ENCODE measurements around the gene NLGN3.

Gene NLGN3

GRCh38 chrX:71106427-71106826, 38.2 kb upstream of the NLGN3 start, which contains the start of gene CXorf65:
Gene CXorf65, minus strand, starts transcription at chrX:71106740. Its CDS starts 184 bp downstream, at chrX:71106556.
- H3K4me3 ChIP-seq (ENCODE audit: low read length), result no peak within 1 kb of the TSS
- DNase-seq (ENCODE audit: low read depth), result no peak
- TF ChIP-seq, protein P1, sequence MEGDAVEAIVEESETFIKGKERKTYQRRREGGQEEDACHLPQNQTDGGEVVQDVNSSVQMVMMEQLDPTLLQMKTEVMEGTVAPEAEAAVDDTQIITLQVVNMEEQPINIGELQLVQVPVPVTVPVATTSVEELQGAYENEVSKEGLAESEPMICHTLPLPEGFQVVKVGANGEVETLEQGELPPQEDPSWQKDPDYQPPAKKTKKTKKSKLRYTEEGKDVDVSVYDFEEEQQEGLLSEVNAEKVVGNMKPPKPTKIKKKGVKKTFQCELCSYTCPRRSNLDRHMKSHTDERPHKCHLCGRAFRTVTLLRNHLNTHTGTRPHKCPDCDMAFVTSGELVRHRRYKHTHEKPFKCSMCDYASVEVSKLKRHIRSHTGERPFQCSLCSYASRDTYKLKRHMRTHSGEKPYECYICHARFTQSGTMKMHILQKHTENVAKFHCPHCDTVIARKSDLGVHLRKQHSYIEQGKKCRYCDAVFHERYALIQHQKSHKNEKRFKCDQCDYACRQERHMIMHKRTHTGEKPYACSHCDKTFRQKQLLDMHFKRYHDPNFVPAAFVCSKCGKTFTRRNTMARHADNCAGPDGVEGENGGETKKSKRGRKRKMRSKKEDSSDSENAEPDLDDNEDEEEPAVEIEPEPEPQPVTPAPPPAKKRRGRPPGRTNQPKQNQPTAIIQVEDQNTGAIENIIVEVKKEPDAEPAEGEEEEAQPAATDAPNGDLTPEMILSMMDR (IDR thresholded peaks at IDR 0.05; ENCODE audit: insufficient read depth, low read depth, low read length, missing control alignments), result no peak

- no peak overlapping the region for H3K4me3 ChIP-seq (ENCODE audit: low read length)
- TF ChIP-seq, protein P1 (IDR thresholded peaks at IDR 0.05; ENCODE audit: insufficient read depth, low read depth, low read length, missing control alignments), result no peak
- DNase-seq (ENCODE audit: low read depth), result no peak
Observed at GRCh38 chrX:71107245-71107644, 37.4 kb upstream of the NLGN3 start.

- no peak overlapping the region for H3K4me3 ChIP-seq (ENCODE audit: low read length)
- TF ChIP-seq, protein P1 (IDR thresholded peaks at IDR 0.05; ENCODE audit: insufficient read depth, low read depth, low read length, missing control alignments), result no peak
- no peak for DNase-seq (ENCODE audit: low read depth)
Observed at GRCh38 chrX:71107762-71108360, 36.8 kb upstream of the NLGN3 start.

DNA sequence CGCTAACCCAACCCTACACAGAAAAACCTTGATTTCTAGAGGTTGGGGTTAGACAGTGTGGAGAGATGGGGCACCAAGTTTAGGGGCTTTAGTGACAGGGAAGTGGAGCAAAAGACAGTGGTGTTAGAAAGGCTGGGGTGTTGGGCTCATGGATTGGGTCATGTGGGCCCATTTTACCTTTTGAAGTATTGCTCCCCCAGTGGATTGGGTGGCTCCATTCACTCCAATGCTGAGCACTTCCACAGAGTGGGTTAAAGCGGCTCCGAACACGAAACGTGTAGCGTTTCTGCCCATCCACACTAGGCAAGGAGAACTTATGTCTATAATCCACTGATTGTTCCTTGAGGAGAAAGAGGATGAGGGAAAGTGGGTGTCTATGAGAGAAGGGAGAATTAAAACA, 35.6 kb upstream of the NLGN3 start:
- H3K4me3 ChIP-seq (ENCODE audit: low read length), result no peak overlapping the region
- TF ChIP-seq, protein P1 (IDR thresholded peaks at IDR 0.05; ENCODE audit: insufficient read depth, low read depth, low read length, missing control alignments), result no peak
- DNase-seq (ENCODE audit: low read depth), result no peak

GRCh38 chrX:71111141-71111843, 33.3 kb upstream of the NLGN3 start, which contains the start of gene IL2RG:
Gene IL2RG, minus strand, starts transcription at chrX:71111577. Its CDS starts 38 bp downstream, at chrX:71111539.
- DNase-seq (ENCODE audit: low read depth), result no peak
- H3K4me3 ChIP-seq (ENCODE audit: low read length), result no peak within 1 kb of the TSS
- TF ChIP-seq, protein P1 (IDR thresholded peaks at IDR 0.05; ENCODE audit: insufficient read depth, low read depth, low read length, missing control alignments), result no peak

- DNase-seq (ENCODE audit: low read depth), result no peak
- TF ChIP-seq, protein P1 (IDR thresholded peaks at IDR 0.05; ENCODE audit: insufficient read depth, low read depth, low read length, missing control alignments), result no peak
- H3K4me3 ChIP-seq (ENCODE audit: low read length), result no peak overlapping the region
Observed at GRCh38 chrX:71111921-71112431, 32.7 kb upstream of the NLGN3 start.
